ENCODE data around the gene RAB36. TPM values are rescaled to one million over a fixed set of nuclear protein-coding genes. Genes with fewer than 3 reads are reported as not detected.

The RAB36 gene
- total RNA-seq, 2 experiments from 2014 or later: 0.41 to 3.0 TPM

GRCh38 chr22:23146478-23147205 is 1.4 kb downstream of the RAB36 start:
- BruUV-seq (replicated peaks): no TSS peak
- H3K4me2 ChIP-seq (ENCODE audit: low read length): no peak overlapping the region
- CTCF ChIA-PET (ENCODE audit: unreplicated experiment): no interaction called here
- TF ChIP-seq EZH2phosphoT487 (IDR thresholded peaks at IDR 0.05; ENCODE audit: borderline replicate concordance, low read depth, low read length) (no peak), CTCF (conservative IDR thresholded peaks at IDR 0.05; ENCODE audit: low read length) (no peak)
- no peak overlapping the region for H3K4me3 ChIP-seq (ENCODE audit: low read depth, low read length, poor library complexity, severe bottlenecking)
- POLR2A ChIA-PET: interaction anchor here (0.9 to 1.4 kb wide), 4 partner anchors 9 to 177 kb away, joined by 3 to 4 read pairs (median 3); no protein-coding TSS in a partner anchor
- H4K20me1 ChIP-seq (ENCODE audit: insufficient read depth, low read length): no peaks in the 10 kb centered on the region
- no peak overlapping the region for H3K27ac ChIP-seq (ENCODE audit: low read depth, low read length, poor library complexity, severe bottlenecking)
- H3K4me1 ChIP-seq (ENCODE audit: insufficient read depth, low read length, poor library complexity, severe bottlenecking): peaks cover 48% of the 10 kb centered on the region
- no peaks in the 10 kb centered on the region for H3K9me2 ChIP-seq (ENCODE audit: insufficient read depth, low read length)
- intact Hi-C loops (cut with micrococcal nuclease; ENCODE audit: unreplicated experiment): no loop called here
- no peaks in the 10 kb centered on the region for H3K79me2 ChIP-seq (ENCODE audit: insufficient read depth, low read depth, low read length)
- no peak for DNase-seq (ENCODE audit: low spot score)
- no peaks in the 10 kb centered on the region for H3K9me3 ChIP-seq (ENCODE audit: low read length)
- H2AFZ ChIP-seq (ENCODE audit: low read length): no peak overlapping the region
- H3K36me3 ChIP-seq (ENCODE audit: insufficient read depth, low read length): no peaks in the 10 kb centered on the region

- Histone ChIP-seq H4K20me1 (ENCODE audit: insufficient read depth, low read length) (no peaks in the 10 kb centered on the region), H3K4me2 (ENCODE audit: low read length) (no peak overlapping the region), H2AFZ (ENCODE audit: low read length) (no peak overlapping the region), H3K9me3 (ENCODE audit: low read length) (no peaks in the 10 kb centered on the region), H3K4me1 (ENCODE audit: insufficient read depth, low read length, poor library complexity, severe bottlenecking) (peaks cover 51% of the 10 kb centered on the region), H3K9me2 (ENCODE audit: insufficient read depth, low read length) (no peaks in the 10 kb centered on the region), H3K4me3 (ENCODE audit: low read depth, low read length, poor library complexity, severe bottlenecking) (no peak overlapping the region), H3K36me3 (ENCODE audit: insufficient read depth, low read length) (no peaks in the 10 kb centered on the region), H3K79me2 (ENCODE audit: insufficient read depth, low read depth, low read length) (no peaks in the 10 kb centered on the region), H3K27ac (ENCODE audit: low read depth, low read length, poor library complexity, severe bottlenecking) (no peak overlapping the region)
- intact Hi-C loops (cut with micrococcal nuclease; ENCODE audit: unreplicated experiment): no loop called here
- ChIA-PET CTCF (ENCODE audit: unreplicated experiment) (no interaction called here), POLR2A (no interaction called here)
- BruUV-seq (replicated peaks): no TSS peak
- TF ChIP-seq CTCF (conservative IDR thresholded peaks at IDR 0.05; ENCODE audit: low read length) (no peak), EZH2phosphoT487 (IDR thresholded peaks at IDR 0.05; ENCODE audit: borderline replicate concordance, low read depth, low read length) (no peak)
- DNase-seq (ENCODE audit: low spot score): no peak
These were observed 2.5 kb downstream of the RAB36 start for GRCh38 chr22:23147617-23148387.
